Activated T-cell treated with anti-CD3 and anti-CD28 coated beads for 24 hours (primary cell): Measurements from ENCODE around the gene CALB2.
A peak's percentile ranks its signal among the peaks of the same experiment; 100 is the strongest.

Experiments used
- DNase-seq: peaks from one replicate; pipeline ENCODE4 v3.0.0-alpha.2; 2020; ENCODE audit warnings: low read depth

The CALB2 gene

GRCh38 chr16:71389330-71389729 is 30.8 kb downstream of the CALB2 start:
- no peak for DNase-seq

GRCh38 chr16:71396594-71396993 is 38.1 kb downstream of the CALB2 start:
- no peak for DNase-seq

- no peak for DNase-seq
Observed at GRCh38 chr16:71399801-71400563, 41.5 kb downstream of the CALB2 start.

- DNase-seq, result no peak
Observed at GRCh38 chr16:71402007-71402406, 43.5 kb downstream of the CALB2 start.

GRCh38 chr16:71402674-71403073 is 44.2 kb downstream of the CALB2 start:
- no peak for DNase-seq

- DNase-seq, result no peak
Observed at GRCh38 chr16:71404364-71404763, 45.8 kb downstream of the CALB2 start.

GRCh38 chr16:71406316-71406715 is 47.8 kb downstream of the CALB2 start:
- DNase-seq, result no peak

GRCh38 chr16:71406724-71407123 is 48.2 kb downstream of the CALB2 start:
- no peak for DNase-seq

- DNase-seq, result no peak
Observed at GRCh38 chr16:71407731-71408130, 49.2 kb downstream of the CALB2 start.

- DNase-seq, result no peak
Observed at GRCh38 chr16:71408536-71408935, 50.0 kb downstream of the CALB2 start.

- DNase-seq, result no peak
Observed at GRCh38 chr16:71409011-71409775, 50.7 kb downstream of the CALB2 start.

GRCh38 chr16:71410146-71410545 is 51.6 kb downstream of the CALB2 start:
- no peak for DNase-seq

- DNase-seq, result peak; percentile 54
Observed at GRCh38 chr16:71412270-71413160, 54.0 kb downstream of the CALB2 start.

- DNase-seq, result no peak
Observed at GRCh38 chr16:71413341-71413740, 54.8 kb downstream of the CALB2 start.

GRCh38 chr16:71414038-71414437 is 55.5 kb downstream of the CALB2 start:
- DNase-seq, result no peak

- no peak for DNase-seq
Observed at GRCh38 chr16:71421911-71422310, 63.4 kb downstream of the CALB2 start.

GRCh38 chr16:71423016-71423415 is 64.5 kb downstream of the CALB2 start:
- no peak for DNase-seq

- no peak for DNase-seq
Observed at GRCh38 chr16:71423865-71424264, 65.3 kb downstream of the CALB2 start.

GRCh38 chr16:71424626-71425025 is 66.1 kb downstream of the CALB2 start:
- DNase-seq, result no peak

- no peak for DNase-seq
Observed at GRCh38 chr16:71425746-71426068, 67.2 kb downstream of the CALB2 start.

- DNase-seq, result peak; percentile 24
Observed at GRCh38 chr16:71426069-71426879, 67.8 kb downstream of the CALB2 start.
